Measurements from ENCODE around the gene CALD1.

CALD1 gene

DNA sequence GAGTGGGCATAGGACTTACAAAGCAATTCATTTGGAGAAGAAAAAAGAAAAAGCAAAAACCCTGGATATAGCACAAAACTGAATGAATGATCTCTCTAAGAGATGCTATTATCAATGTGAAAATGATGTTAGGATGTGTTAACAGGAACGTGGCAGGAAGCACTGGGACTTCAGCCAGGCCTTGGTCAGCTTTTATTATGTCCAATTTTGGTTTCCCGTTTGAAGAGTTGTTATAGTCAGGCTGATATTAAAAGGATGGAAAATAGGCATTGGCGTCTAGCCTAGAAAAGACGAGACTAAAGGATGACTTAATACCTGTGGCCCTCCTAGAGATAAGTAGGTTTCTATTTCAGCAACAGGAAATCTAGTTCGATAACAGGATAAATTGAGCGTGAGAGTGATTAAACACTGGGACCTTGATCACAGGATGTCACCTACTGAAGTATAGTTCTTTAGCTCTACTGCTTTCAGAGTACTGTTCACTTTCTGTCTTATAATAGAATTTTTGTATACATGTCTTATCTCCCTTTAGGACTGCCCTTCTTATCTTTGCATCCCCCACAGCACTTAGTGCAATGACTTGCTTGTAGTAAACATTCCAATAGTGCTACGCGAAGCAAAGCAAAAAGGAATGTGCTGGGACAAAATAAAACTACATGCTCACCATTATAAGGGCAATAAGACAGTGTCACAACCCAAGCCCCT, 107.1 kb downstream of the CALD1 start (continued):
- TF ChIP-seq ZSCAN30 (tag by site-specific recombination; IDR thresholded peaks at IDR 0.05) (peak; percentile 49; the same call in 1 of the 2 replicates), ZNF623 (tag by site-specific recombination; IDR thresholded peaks at IDR 0.05) (0 out of 2 replicates have a peak, but pooled peaks have one; percentile 11), ZXDB (tag by site-specific recombination; IDR thresholded peaks at IDR 0.05) (peak; percentile 94), ZNF19 (tag by site-specific recombination; IDR thresholded peaks at IDR 0.05; ENCODE audit: low read depth) (0 out of 2 replicates have a peak, but pooled peaks have one; percentile 26), KLF17 (tag by site-specific recombination; IDR thresholded peaks at IDR 0.05) (0 out of 2 replicates have a peak, but pooled peaks have one; percentile 49), ZEB2 (tag by site-specific recombination; IDR thresholded peaks at IDR 0.05) (peak; percentile 89), ZNF629 (tag by site-specific recombination; IDR thresholded peaks at IDR 0.05) (peak; percentile 93), ZNF174 (tag by site-specific recombination; IDR thresholded peaks at IDR 0.05) (no peak), ZNF391 (tag by site-specific recombination; IDR thresholded peaks at IDR 0.05; ENCODE audit: borderline replicate concordance, low read depth) (no peak; the same call in 1 of the 2 replicates), OVOL3 (tag by site-specific recombination; IDR thresholded peaks at IDR 0.05) (peak; percentile 83), ZSCAN16 (tag by site-specific recombination; IDR thresholded peaks at IDR 0.05) (no peak), ZFP69B (tag by site-specific recombination; IDR thresholded peaks at IDR 0.05) (peak; percentile 74), TCF7L2 (IDR thresholded peaks at IDR 0.05; ENCODE audit: borderline replicate concordance, low read depth, low read length) (peak; percentile 98), KLF16 (tag by site-specific recombination; IDR thresholded peaks at IDR 0.05) (peak; percentile 23; the same call in 1 of the 2 replicates), GLI4 (tag by site-specific recombination; IDR thresholded peaks at IDR 0.05) (no peak), ZNF501 (tag by site-specific recombination; IDR thresholded peaks at IDR 0.05) (peak; percentile 92), ZNF747 (tag by site-specific recombination; IDR thresholded peaks at IDR 0.05) (no peak), ZFP37 (tag by site-specific recombination; IDR thresholded peaks at IDR 0.05) (peak; percentile 66; the same call in 1 of the 2 replicates), SP3 (tag by site-specific recombination; IDR thresholded peaks at IDR 0.05) (peak; percentile 41; the same call in 1 of the 2 replicates), ZNF596 (tag by site-specific recombination; IDR thresholded peaks at IDR 0.05) (0 out of 2 replicates have a peak, but pooled peaks have one; percentile 12), ZNF133 (tag by site-specific recombination; IDR thresholded peaks at IDR 0.05) (no peak), ZNF558 (tag by site-specific recombination; IDR thresholded peaks at IDR 0.05) (peak; percentile 70), ZNF121 (tag by site-specific recombination; IDR thresholded peaks at IDR 0.05) (no peak), KLF10 (tag by site-specific recombination; IDR thresholded peaks at IDR 0.05) (0 out of 2 replicates have a peak, but pooled peaks have one; percentile 53)
- TF ChIP-seq, protein P1, sequence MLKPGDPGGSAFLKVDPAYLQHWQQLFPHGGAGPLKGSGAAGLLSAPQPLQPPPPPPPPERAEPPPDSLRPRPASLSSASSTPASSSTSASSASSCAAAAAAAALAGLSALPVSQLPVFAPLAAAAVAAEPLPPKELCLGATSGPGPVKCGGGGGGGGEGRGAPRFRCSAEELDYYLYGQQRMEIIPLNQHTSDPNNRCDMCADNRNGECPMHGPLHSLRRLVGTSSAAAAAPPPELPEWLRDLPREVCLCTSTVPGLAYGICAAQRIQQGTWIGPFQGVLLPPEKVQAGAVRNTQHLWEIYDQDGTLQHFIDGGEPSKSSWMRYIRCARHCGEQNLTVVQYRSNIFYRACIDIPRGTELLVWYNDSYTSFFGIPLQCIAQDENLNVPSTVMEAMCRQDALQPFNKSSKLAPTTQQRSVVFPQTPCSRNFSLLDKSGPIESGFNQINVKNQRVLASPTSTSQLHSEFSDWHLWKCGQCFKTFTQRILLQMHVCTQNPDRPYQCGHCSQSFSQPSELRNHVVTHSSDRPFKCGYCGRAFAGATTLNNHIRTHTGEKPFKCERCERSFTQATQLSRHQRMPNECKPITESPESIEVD (tag by site-specific recombination; IDR thresholded peaks at IDR 0.05) = peak; percentile 74
- TF ChIP-seq, protein P2, sequence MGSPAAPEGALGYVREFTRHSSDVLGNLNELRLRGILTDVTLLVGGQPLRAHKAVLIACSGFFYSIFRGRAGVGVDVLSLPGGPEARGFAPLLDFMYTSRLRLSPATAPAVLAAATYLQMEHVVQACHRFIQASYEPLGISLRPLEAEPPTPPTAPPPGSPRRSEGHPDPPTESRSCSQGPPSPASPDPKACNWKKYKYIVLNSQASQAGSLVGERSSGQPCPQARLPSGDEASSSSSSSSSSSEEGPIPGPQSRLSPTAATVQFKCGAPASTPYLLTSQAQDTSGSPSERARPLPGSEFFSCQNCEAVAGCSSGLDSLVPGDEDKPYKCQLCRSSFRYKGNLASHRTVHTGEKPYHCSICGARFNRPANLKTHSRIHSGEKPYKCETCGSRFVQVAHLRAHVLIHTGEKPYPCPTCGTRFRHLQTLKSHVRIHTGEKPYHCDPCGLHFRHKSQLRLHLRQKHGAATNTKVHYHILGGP (tag by site-specific recombination; IDR thresholded peaks at IDR 0.05) = no peak
- TF ChIP-seq, protein P3, sequence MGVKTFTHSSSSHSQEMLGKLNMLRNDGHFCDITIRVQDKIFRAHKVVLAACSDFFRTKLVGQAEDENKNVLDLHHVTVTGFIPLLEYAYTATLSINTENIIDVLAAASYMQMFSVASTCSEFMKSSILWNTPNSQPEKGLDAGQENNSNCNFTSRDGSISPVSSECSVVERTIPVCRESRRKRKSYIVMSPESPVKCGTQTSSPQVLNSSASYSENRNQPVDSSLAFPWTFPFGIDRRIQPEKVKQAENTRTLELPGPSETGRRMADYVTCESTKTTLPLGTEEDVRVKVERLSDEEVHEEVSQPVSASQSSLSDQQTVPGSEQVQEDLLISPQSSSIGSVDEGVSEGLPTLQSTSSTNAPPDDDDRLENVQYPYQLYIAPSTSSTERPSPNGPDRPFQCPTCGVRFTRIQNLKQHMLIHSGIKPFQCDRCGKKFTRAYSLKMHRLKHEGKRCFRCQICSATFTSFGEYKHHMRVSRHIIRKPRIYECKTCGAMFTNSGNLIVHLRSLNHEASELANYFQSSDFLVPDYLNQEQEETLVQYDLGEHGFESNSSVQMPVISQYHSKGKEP (tag by site-specific recombination; IDR thresholded peaks at IDR 0.05) = peak; percentile 36; the same call in 1 of the 2 replicates
- TF ChIP-seq, protein P4, sequence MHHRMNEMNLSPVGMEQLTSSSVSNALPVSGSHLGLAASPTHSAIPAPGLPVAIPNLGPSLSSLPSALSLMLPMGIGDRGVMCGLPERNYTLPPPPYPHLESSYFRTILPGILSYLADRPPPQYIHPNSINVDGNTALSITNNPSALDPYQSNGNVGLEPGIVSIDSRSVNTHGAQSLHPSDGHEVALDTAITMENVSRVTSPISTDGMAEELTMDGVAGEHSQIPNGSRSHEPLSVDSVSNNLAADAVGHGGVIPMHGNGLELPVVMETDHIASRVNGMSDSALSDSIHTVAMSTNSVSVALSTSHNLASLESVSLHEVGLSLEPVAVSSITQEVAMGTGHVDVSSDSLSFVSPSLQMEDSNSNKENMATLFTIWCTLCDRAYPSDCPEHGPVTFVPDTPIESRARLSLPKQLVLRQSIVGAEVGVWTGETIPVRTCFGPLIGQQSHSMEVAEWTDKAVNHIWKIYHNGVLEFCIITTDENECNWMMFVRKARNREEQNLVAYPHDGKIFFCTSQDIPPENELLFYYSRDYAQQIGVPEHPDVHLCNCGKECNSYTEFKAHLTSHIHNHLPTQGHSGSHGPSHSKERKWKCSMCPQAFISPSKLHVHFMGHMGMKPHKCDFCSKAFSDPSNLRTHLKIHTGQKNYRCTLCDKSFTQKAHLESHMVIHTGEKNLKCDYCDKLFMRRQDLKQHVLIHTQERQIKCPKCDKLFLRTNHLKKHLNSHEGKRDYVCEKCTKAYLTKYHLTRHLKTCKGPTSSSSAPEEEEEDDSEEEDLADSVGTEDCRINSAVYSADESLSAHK (tag by site-specific recombination; IDR thresholded peaks at IDR 0.05) = peak; percentile 82
- TF ChIP-seq, protein P5, sequence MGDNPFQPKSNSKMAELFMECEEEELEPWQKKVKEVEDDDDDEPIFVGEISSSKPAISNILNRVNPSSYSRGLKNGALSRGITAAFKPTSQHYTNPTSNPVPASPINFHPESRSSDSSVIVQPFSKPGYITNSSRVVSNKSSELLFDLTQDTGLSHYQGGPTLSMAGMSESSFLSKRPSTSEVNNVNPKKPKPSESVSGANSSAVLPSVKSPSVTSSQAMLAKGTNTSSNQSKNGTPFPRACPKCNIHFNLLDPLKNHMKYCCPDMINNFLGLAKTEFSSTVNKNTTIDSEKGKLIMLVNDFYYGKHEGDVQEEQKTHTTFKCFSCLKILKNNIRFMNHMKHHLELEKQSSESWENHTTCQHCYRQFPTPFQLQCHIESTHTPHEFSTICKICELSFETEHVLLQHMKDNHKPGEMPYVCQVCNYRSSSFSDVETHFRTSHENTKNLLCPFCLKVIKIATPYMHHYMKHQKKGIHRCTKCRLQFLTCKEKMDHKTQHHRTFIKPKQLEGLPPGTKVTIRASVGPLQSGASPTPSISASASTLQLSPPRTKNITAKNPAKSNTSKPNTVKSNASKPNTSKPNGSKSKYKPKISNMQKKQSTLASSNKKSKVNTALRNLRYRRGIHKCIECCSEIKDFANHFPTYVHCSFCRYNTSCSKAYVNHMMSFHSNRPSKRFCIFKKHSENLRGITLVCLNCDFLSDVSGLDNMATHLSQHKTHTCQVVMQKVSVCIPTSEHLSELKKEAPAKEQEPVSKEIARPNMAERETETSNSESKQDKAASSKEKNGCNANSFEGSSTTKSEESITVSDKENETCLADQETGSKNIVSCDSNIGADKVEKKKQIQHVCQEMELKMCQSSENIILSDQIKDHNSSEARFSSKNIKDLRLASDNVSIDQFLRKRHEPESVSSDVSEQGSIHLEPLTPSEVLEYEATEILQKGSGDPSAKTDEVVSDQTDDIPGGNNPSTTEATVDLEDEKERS (tag by site-specific recombination; IDR thresholded peaks at IDR 0.05) = no peak

All from HEK293 (cell line).